LNCAP (cell line): Measurements from ENCODE around the gene FUT8.

Experiments used
- CTCF ChIP-seq: fragments of 450-650 bp; IDR thresholded peaks from 2 replicates; pipeline ENCODE4 v1.5.1; 2017; ENCODE audit warnings: mild to moderate bottlenecking

The FUT8 gene

GRCh38 chr14:65664436-65664835 lies 251.9 kb downstream of the FUT8 start:
- TF ChIP-seq CTCF: no peak

DNA sequence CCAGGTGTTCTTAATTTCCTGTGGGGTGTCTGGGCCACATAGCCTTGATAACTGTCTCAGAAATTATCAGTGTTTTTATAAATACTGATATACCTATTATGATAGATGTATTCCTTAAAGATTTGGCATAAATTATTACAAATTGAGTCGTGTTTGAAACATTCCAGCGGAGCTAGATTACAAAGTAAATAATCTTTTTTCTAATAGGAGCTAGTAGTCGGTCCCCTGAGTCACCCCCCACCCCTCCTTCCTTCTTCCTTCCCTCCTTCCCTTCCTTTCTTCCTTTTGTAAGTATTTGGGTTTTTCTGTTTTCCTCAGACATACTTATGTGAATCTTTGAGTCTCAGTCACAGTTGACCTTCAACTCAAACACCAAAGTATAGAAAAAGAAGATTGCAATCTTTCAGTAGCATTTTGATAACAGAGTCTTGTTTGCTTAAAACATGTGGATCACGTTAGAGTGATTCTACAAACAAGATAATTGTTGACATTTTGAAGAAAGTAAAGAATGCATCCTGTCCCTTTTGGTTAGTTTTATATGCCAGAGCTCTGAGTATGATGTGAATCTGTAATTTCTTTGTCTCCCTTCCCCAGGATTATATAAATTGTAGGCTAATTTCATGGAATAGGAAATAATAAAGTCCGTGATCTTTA lies 264.0 kb downstream of the FUT8 start:
- TF ChIP-seq CTCF: no peak

GRCh38 chr14:65685572-65685971 lies 273.0 kb downstream of the FUT8 start:
- TF ChIP-seq CTCF: no peak

- no peak for TF ChIP-seq CTCF
These were observed 274.2 kb downstream of the FUT8 start for GRCh38 chr14:65686761-65687160.

DNA sequence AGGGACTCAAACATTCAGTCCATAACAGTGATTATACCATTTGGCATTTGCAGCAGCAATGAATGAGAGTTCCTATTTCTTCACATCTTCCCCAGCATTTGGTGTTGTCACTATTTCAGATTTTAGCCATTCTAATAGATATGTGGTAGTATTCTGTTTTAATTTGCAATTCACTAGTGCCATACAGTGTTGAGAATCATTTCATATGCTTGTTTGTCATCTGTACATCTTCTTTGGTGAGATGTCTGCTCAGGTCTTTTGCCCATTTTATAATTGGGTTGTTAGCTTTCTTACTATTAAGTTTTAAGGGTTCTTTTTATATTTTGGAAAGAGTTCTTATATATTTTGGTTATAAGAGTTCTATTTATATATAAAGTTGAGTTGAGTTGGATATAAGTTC lies 276.5 kb downstream of the FUT8 start:
- TF ChIP-seq CTCF: no peak

DNA sequence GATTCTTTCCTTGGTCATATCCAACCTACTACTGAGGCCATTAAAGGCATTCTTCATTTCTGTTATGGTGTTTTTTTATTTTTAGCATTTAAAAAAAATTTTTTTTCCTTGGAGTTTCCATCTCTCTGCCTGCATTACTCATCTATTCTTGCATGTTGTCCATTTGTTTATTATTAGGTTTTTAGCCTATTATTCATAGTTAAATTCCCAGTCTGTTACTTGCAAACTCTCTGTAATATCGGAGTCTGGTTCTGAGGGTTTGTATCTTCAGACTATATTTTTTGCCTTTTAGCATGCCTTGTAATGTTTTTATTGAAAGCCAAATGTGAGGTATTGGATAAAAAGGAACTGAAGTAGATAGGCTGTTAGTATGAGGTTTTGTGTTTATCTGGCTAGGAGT lies 284.3 kb downstream of the FUT8 start:
- TF ChIP-seq CTCF: no peak

DNA sequence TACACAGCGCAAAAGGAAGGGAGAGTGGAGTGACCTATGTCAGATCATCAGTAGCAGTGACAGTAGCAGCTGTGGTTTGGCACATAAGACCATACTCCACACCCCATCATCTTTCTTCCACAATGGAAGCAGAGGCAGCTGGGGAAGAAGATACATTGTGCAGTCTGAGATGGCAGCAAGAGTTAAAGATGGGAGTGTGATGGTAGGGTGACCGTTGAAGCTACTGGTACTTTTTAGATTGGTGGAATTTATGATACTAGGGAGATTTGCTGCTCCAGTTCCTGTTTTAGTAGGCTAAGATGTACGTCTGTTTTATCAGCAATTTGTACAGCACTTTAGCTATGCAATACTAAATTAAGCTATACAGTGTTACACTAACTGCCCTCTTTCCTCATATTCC lies 291.0 kb downstream of the FUT8 start:
- no peak for TF ChIP-seq CTCF

DNA sequence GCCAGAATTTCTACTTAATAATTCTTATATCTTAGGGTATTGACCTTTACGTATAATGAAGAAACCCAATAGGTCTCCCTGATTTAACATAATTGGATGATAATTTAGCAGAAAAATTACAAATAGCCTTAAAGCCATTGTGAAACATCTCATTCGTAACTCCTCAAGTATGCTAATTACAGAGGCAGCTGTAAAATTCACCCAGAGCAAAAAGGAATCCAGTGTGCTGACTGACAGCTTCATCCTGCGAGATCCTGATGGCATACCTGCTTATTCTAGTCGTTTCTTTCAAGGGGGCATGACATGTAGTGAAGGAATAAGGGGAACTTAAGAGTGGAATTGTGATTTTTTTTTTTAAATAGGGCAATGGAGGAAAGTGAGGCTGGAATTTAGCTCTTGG lies 291.5 kb downstream of the FUT8 start:
- no peak for TF ChIP-seq CTCF
